Adrenal gland (tissue), 5 donors: ENCODE data around the gene HSD17B2.

Experiments used
- CTCF ChIP-seq, 6 experiments: fragments of 450-650 bp in 4 of 6; fragments of 200-600 bp in 2 of 6; sonication (generic) in 1 of 6; IDR thresholded peaks; 1 replicate in 5 of 6; 2 replicates in 1 of 6; pipeline versions ENCODE4 v1.5.1 to v1.8.0; 2016 to 2021; ENCODE audit warnings: antibody characterized with exemption in 6 of 6, mild to moderate bottlenecking in 2 of 6, moderate library complexity in 1 of 6
- POLR2A ChIP-seq, 2 donors: fragments of 450-650 bp; IDR thresholded peaks; one replicate each; pipeline ENCODE4 v1.6.1; 2017; ENCODE audit warnings: antibody characterized with exemption in 2 of 2, mild to moderate bottlenecking in 2 of 2, moderate library complexity in 1 of 2
- donor health status: DM: no; HTN: no; CAD: no.

- TF ChIP-seq CTCF (IDR thresholded peaks at IDR 0.05): no peak
- no peak for TF ChIP-seq POLR2A (IDR thresholded peaks at IDR 0.05)
Observed at GRCh38 chr16:82027629-82028064, 7.4 kb upstream of the HSD17B2 start.
